Pancreas (tissue), 10 donors: Measurements from ENCODE around the gene MORN5. TPM values are rescaled to one million over a fixed set of nuclear protein-coding genes. Genes with fewer than 3 reads are reported as not detected.

Source experiments
- ATAC-seq, 4 donors: fragments of 200-7000 bp; cut with Tn5 transposase; one replicate each; pipeline versions ENCODE4 v1.8.0 to v1.9.1; 2020; ENCODE audit warnings: mild to moderate bottlenecking in 4 of 4, moderate library complexity in 4 of 4
- DNase-seq, 6 donors: peaks; one replicate each; pipeline ENCODE4 v3.0.0-alpha.2; 2020
- FAIRE-seq: peaks from 2 replicates; lab custom pipeline; 2012; peaks lifted over from hg19 to GRCh38; lab: Jason Lieb, UNC
- H3K27ac ChIP-seq, 4 donors: fragments of 200-600 bp; sonication (generic); 1 replicate in 3 of 4; 2 replicates in 1 of 4; pipeline versions ENCODE4 v1.5.0 to v1.8.0; 2020
- H3K27me3 ChIP-seq, 4 donors: fragments of 200-600 bp; one replicate each; pipeline ENCODE4 v1.8.0; 2021
- H3K36me3 ChIP-seq, 3 donors: fragments of 200-600 bp; sonication (generic) in 1 of 3; one replicate each; pipeline versions ENCODE4 v1.5.0 to v1.8.0; 2020 to 2021
- H3K4me1 ChIP-seq, 3 donors: fragments of 200-600 bp; one replicate each; pipeline ENCODE4 v1.8.0; 2021
- H3K4me3 ChIP-seq, 4 donors: fragments of 200-600 bp; sonication (generic) in 2 of 4; one replicate each; pipeline versions ENCODE4 v1.5.0 to v1.8.0; 2020 to 2021
- H3K9me3 ChIP-seq, 4 donors: fragments of 200-600 bp; one replicate each; pipeline ENCODE4 v1.8.0; 2021
- CTCF ChIP-seq, 4 donors: fragments of 200-600 bp; sonication (generic) in 3 of 4; IDR thresholded peaks; one replicate each; pipeline versions ENCODE4 v1.5.0 to v1.8.0; 2021; ENCODE audit warnings: antibody characterized with exemption in 4 of 4
- WGBS, 2 donors: extraction: QIAGEN DNeasy Blood & Tissue Kit; methylation state at CpG; one replicate each; pipeline ENCODE4 v1.1.7; 2013; 5-methylcytosine and 5-hydroxymethylcytosine counted together
- intact Hi-C, 3 donors: fragments of 100-400 bp; cut with DNase I; formaldehyde crosslinking; loops; one replicate each; pipeline versions ENCODE4 v1.11.1 to v1.14.2; 2022
- polyA plus RNA-seq, 2 donors: library from polyadenylated mRNA; stranded (reverse); fragments of 200-250 nt; gene quantifications; one replicate each; pipeline ENCODE4 v1.2.3, GENCODE V29; 2013
- total RNA-seq, 6 donors: library from RNA; stranded (reverse); fragmentation: NEBNext Ultra II Directional in 4 of 6; extraction: Animal tissue kit (Norgen Biotek cat#: 25700) in 4 of 6; gene quantifications; one replicate each; pipeline versions ENCODE4 v1.2.1 to v1.2.4, GENCODE V29; 2021 to 2023
- donor health status: healthy with polysubstance abuse.
- donor health status: DM: no; HTN: no; CAD: no; lungs with moderate emphysema.
- donor health status: DM: no; HTN: no; CAD: no.
- donor health status: control.
- donor health status: control.
- donor health status: Bipolar disorder and iron deficiency.
- donor health status: DM: yes; HTN: yes; CAD: no.
- donor health status: DM: no; HTN: no; CAD: no.
- donor health status: DM: no; HTN: no; CAD: no.
- donor health status: DM: yes; HTN: yes; CAD: no.

Gene MORN5
- total and polyA plus RNA-seq, 8 donors: 0.45 to 0.79 (median 0.71) TPM; not detected in 5

DNA sequence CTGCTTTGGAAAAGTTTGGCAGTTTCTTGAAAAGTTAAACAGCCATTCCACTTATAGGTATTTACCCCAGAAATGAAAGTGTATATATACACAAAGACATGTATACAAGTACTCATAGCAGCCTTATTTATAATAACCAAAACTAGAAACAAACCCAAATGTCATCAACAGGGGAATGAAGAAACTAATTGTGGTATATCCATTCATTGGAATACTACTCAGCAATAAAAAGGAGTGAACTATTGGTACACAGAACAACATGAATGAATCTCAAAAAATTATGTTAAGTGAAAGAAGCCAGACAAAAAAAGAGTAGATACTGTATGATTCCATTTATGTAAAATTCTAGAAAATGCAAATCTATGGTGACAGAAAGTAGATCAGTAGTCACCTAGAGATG is 2.7 kb downstream of the MORN5 start:
- FAIRE-seq (no peak), ATAC-seq (no peak), DNase-seq (no peak)
- TF ChIP-seq CTCF (IDR thresholded peaks at IDR 0.05): no peak
- peaks cover 0 to 16% (median 8%) of the 10 kb centered on the region in 3 donors for H3K4me1 ChIP-seq
- no peaks in the 10 kb centered on the region for H3K9me3 ChIP-seq
- intact Hi-C loops: no loop called here
- H3K27me3 ChIP-seq: no peaks in the 10 kb centered on the region
- H3K36me3 ChIP-seq: no peaks in the 10 kb centered on the region
- H3K4me3 ChIP-seq: no peak overlapping the region
- no peak overlapping the region for H3K27ac ChIP-seq

GRCh38 chr9:122164286-122164685 is 4.6 kb downstream of the MORN5 start:
- Histone ChIP-seq H3K4me1 (peaks cover 0 to 4% (median 0%) of the 10 kb centered on the region in 3 donors), H3K9me3 (no peaks in the 10 kb centered on the region), H3K4me3 (no peak overlapping the region), H3K27me3 (no peaks in the 10 kb centered on the region), H3K36me3 (no peaks in the 10 kb centered on the region), H3K27ac (no peak overlapping the region)
- FAIRE-seq (no peak), ATAC-seq (no peak), DNase-seq (no peak)
- TF ChIP-seq CTCF (IDR thresholded peaks at IDR 0.05): no peak
- 25 to 26% methylated on average over 2 of the region's 2 CpGs for WGBS, 2 donors
- intact Hi-C loops: no loop called here

DNA sequence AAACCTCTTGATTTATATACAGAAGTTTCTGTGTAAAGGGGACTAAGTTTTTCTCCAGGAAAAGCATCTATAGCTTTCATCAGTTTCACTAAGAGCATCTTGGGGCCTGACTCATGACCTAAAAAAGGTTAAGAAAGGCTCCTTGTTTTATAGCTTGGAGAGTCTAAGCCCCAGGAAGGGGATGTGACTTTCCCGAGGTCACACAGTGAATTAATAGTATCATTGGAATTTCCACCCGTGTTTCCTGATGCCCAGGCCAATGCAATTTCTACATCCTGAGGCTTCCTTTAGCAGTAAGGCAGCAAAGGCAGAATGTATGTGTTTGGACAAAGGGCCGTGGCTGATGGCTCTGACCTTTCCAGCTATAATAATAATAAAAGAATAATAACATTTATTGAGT is 8.6 kb downstream of the MORN5 start:
- no peak for ATAC-seq
- Histone ChIP-seq H3K27me3 (no peaks in the 10 kb centered on the region), H3K36me3 (no peaks in the 10 kb centered on the region), H3K4me1 (no peaks in the 10 kb centered on the region), H3K4me3 (no peak overlapping the region), H3K9me3 (no peaks in the 10 kb centered on the region), H3K27ac (no peak overlapping the region)
- WGBS, 2 donors: 57 to 62% methylated on average over 3 of the region's 3 CpGs
- intact Hi-C loops: no loop called here
- no peak for FAIRE-seq
- DNase-seq: no peak
- TF ChIP-seq CTCF (IDR thresholded peaks at IDR 0.05): no peak

GRCh38 chr9:122172131-122172530 is 12.4 kb downstream of the MORN5 start:
- ATAC-seq (no peak), FAIRE-seq (no peak), DNase-seq (no peak)
- TF ChIP-seq CTCF (IDR thresholded peaks at IDR 0.05): no peak
- 86 to 87% methylated on average over 7 of the region's 7 CpGs for WGBS, 2 donors
- H3K9me3 ChIP-seq: no peaks in the 10 kb centered on the region
- H3K27me3 ChIP-seq: no peaks in the 10 kb centered on the region
- H3K4me3 ChIP-seq: no peak overlapping the region
- no peaks in the 10 kb centered on the region for H3K36me3 ChIP-seq
- no peaks in the 10 kb centered on the region for H3K4me1 ChIP-seq
- H3K27ac ChIP-seq: no peak overlapping the region
- intact Hi-C loops: no loop called here

- DNase-seq: no peak
- no peak overlapping the region for H3K27ac ChIP-seq
- TF ChIP-seq CTCF (IDR thresholded peaks at IDR 0.05): no peak
- H3K36me3 ChIP-seq: no peaks in the 10 kb centered on the region
- no peaks in the 10 kb centered on the region for H3K4me1 ChIP-seq
- no peaks in the 10 kb centered on the region for H3K9me3 ChIP-seq
- no peak for FAIRE-seq
- ATAC-seq: no peak
- intact Hi-C loops: no loop called here
- no peaks in the 10 kb centered on the region for H3K27me3 ChIP-seq
- WGBS, 2 donors: 67% methylated on average over 3 of the region's 3 CpGs
- H3K4me3 ChIP-seq: no peak overlapping the region
These were observed 14.0 kb downstream of the MORN5 start for GRCh38 chr9:122173670-122174069.
